HG03025 (cell line): Measurements from ENCODE around the gene SLC8B1.

ENCODE experiments used
- ATAC-seq: cut with Tn5 transposase; IDR thresholded peaks from one replicate; pipeline ENCODE4 v1.9.1; 2021; ENCODE audit warnings: mild to moderate bottlenecking, moderate library complexity; ENCODE audit not compliant: unreplicated experiment, low FRiP score

Gene SLC8B1

DNA sequence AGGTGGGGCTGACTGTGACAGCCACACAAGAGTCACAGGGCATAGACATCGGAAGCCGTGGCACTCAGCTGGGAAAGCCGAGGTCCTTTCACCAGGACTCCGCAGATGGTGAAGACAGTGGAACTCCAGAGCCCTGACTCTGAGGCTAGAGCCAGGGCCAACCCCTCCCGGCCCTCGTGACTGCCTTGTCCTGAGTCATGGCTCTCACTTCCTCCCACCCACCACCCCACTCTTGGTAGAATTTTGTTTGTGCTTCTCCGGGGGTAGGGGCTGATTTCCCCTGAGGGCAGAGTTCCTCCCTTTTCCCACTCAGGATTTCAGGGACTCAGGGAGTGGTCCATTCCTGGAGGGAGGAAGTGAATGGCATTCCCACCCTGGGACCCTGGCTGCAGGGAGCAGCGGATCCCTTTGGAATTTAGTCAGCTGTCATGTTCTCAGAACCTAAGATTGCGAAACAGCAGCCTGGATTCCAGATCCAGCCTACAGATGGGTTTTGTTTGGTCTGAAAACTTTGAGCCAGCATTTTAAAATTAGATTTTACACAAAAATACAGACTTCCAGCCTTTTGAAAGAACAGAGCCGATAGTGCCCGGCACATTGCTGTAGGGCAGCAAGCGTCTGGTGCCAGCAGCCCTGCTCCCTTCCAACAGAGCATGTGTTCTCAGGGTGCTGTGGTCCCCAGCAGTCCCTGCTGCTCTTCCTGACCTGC lies 62.9 kb downstream of the SLC8B1 start:
- ATAC-seq, result no peak

GRCh38 chr12:113271466-113271852 lies 63.5 kb downstream of the SLC8B1 start:
- ATAC-seq, result no peak

- ATAC-seq, result no peak
Observed at GRCh38 chr12:113270709-113271009, 64.2 kb downstream of the SLC8B1 start.

DNA sequence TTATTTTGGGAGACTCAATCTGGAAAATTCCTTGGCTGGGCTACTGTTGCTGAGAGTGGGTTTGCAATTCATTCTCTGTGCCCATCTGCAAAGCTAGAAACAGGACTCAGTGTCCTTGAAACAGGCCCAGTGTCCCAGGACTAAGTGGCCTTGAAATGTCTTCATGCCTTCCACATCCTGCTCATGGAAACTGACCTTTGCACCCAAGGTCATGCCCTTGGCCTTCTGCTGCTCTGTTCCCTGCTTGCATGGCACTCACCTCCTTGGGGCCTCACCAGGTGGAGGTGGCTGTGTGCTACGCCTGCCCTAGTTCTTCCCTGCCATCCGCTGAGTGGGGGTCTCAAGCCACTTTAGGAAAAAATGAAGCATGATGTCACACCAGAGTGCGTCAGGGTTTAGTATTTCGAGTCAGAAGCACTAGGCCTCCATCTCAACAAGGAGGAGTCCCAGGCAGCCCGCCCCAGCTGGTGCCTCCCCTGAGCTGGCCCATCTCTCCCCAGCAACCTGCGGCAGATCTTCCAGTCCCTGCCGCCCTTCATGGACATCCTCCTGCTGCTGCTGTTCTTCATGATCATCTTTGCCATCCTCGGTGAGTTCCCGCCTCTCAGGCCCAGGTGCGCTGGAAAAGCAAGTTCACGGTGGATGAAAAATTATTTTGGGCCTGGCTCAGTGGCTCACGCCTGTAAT lies 65.5 kb downstream of the SLC8B1 start:
- ATAC-seq, result no peak

GRCh38 chr12:113268621-113269020 lies 66.3 kb downstream of the SLC8B1 start:
- no peak for ATAC-seq

GRCh38 chr12:113268136-113268535 lies 66.8 kb downstream of the SLC8B1 start:
- no peak for ATAC-seq

- no peak for ATAC-seq
Observed at GRCh38 chr12:113267621-113268020, 67.3 kb downstream of the SLC8B1 start.

DNA sequence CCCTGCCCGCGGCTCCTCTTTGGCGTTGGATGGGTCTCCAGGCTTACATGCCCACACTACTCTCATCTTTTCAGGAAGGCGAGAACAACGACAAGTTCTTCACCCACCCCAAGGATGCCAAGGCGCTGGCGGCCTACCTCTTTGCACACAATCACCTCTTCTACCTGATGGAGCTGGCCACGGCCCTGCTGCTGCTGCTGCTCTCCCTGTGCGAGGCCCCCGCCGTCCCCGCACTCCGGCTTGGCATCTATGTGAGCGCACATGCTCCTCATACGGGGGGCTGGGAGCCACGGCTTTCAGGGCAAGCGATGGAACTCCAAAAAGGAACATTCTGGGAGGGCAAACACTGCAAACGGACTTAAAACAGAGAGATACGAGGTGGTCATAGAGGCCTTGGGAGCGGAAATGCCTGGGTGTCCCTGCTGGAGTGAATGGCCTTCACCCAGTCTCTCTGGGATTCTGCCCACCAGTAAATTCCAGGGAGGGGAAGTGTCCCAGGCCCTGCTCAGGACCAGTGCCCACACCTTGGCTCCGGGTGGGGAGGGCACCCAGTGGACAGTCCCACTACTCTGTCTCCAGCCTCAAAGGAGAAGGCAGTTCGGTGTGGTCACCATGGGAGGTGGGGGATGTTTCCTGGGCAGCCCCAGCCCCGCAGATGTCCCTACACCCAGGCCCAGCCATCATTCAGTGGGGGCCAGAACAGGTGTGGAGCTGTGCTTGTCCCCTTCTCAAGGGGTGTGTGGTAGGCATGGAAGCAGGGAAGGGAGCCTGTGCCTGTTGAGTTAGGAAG lies 68.6 kb downstream of the SLC8B1 start:
- ATAC-seq, result no peak

- no peak for ATAC-seq
Observed at GRCh38 chr12:113263431-113263963, 71.4 kb downstream of the SLC8B1 start.

DNA sequence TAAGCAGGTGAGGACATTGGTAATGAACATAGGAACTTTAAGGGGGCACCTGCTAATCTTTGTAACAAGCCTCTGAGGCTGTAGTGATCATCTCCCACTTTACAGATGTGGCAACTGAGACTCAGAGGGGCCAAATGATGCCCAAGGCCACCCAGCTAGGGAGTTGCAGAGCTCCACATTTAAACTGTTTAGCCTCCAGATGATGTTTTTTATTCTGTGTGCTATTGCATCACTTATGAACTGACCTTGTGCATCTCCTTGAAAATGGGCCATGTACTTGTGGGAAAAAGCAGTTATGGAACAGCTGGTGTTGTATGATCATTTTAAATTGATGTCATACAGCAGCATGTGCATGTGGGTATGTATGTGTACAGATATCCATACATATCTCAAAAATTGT lies 72.2 kb downstream of the SLC8B1 start:
- no peak for ATAC-seq

- ATAC-seq, result no peak
Observed at GRCh38 chr12:113261847-113262470, 73.0 kb downstream of the SLC8B1 start.

GRCh38 chr12:113260636-113261300 lies 74.1 kb downstream of the SLC8B1 start:
- no peak for ATAC-seq

DNA sequence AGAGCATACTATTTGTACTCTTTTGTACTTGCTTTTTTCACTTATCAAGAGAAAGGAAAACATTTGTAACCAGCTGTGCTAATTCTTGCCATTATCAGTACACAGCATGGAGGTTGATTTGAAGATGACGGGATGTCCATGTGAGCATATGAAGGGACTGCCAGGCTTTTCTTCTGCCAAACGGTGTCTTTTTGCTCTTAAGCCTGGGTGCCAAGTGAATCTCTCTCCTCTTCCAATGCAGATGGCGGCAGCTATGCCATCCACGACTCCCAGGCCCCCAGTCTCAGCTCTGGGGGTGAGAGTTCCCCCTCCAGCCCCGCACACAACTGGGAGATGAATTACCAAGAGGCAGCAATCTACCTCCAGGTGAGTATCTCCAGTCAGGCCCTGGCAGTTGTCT lies 74.8 kb downstream of the SLC8B1 start:
- ATAC-seq, result no peak

- ATAC-seq, result no peak
Observed at GRCh38 chr12:113257564-113257963, 77.3 kb downstream of the SLC8B1 start.

GRCh38 chr12:113254298-113254697 lies 80.6 kb downstream of the SLC8B1 start:
- ATAC-seq, result no peak

DNA sequence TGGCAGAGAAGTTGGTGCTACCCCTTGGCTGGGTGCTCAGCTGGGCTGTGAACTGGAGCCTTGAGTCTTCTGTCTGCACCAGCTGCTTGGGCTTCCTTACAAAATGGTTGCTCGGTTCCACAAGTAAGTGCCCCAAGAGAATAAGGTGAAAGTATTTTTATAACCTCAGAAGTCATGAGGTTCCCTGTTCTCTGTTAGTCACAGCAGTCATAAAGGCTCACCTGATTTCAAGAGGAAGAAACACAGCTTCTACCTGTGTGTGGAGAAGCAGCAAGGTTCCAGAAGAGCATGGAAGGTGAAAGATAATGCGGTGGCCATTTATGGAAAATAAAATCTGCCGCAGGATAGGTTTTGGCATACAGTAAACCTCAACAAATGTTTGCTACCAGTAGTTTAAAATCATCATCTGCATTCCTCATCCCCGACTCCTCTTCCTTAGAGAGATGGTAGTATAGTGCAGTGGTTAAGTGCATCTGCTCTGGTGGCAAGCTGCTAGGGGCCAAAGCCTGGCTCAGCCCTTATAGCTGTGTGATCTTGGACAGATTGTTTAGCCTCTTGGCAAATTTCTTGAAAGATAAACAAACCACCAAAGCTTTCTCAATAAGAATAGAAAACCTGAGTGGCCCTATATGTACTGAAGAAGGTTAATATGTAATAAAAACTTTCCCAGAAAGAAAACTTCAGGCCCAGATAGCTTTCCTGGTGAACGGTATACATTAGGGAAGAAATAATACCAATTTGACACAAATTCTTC lies 81.2 kb downstream of the SLC8B1 start:
- ATAC-seq, result no peak

DNA sequence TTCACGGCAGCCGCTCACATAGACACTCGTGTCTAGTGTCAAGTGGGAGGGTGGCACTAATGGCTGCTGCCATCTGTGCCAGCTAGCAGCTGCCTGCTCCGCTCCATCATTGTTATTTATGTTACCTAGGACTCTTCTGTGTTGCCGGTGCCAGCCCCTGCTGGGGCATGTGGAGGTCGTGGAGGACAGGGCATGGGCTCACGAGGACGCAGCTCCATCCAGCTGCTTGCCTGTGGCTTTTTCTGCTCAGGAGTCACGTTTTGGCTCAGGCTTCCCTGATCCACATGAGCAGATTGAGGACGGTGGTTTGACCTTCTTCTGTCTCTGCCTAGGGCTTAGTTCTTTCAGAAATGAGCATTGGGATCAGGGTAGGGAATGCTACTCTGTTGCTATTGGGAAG lies 82.4 kb downstream of the SLC8B1 start:
- ATAC-seq, result no peak

DNA sequence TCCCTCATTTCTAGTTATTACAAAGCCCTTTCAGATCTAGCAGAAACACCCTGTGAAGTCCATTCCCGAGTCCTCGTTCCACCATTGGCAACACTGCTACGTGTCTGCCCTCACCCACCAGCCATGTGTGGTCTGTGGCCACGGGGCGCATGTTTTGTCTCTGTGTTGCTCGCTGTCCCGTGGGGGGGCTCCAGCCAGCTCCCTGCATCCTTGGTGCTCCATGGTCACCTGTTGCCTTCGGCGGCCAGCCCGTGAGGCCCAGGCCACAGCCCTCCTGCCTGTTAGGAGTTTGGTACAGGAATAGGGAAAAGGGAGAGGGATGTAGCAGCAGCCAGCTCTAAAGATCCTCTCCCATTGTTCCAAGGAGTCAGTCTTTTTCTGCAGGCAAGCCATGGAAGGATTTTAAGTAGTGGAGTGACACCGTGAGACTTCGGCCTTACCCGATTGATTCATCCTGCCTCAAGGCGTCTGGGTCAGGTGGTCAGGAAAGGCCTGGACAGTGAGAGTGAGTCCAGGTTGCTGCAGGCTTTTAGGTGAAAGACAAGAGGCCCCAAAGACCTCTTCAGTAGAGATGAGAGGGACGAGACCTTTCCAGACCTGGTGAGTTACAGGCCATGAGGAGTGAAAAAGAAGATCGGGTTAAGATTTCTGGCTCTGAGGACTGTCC lies 83.4 kb downstream of the SLC8B1 start:
- no peak for ATAC-seq

- no peak for ATAC-seq
Observed at GRCh38 chr12:113250045-113250444, 84.9 kb downstream of the SLC8B1 start.
